A673 (cell line): ENCODE results near the gene IDI1. TPM values are rescaled to one million over a fixed set of nuclear protein-coding genes. Genes with fewer than 3 reads are reported as not detected.
"Not testable (repeated sequence)": the region's sequence is repeated elsewhere in the genome, so short reads cannot be mapped to it uniquely, and the experiment has no call there.

Experiments
- BruUV-seq: library from RNA; stranded (reverse); fragments of 400-500 nt; replicated peaks from 2 replicates; lab custom pipeline; 2021; lab: Mats Ljungman, UMichigan
- CTCF ChIA-PET: fragments of 300-600 bp; sonication (Branson Sonifier 250); formaldehyde crosslinking; loops from one replicate; lab custom pipeline; 2022; ENCODE audit warnings: antibody characterized with exemption; lab: Charles Lee
- POLR2A ChIA-PET: fragments of 300-600 bp; sonication (Branson Sonifier 250); formaldehyde crosslinking; loops from one replicate; lab custom pipeline; 2022; ENCODE audit warnings: antibody characterized with exemption; ENCODE audit not compliant: low non-redundant PET; lab: Charles Lee
- DNase-seq: peaks from one replicate; pipeline ENCODE4 v3.0.0-alpha.2; 2015; ENCODE audit warnings: low spot score
- H3K27ac ChIP-seq: fragments of 200-600 bp; sonication (generic); 2 replicates; pipeline ENCODE4 v1.5.1; 2016; ENCODE audit warnings: mixed run types, low read depth, mild to moderate bottlenecking, mixed read lengths, antibody characterized with exemption, low read length; ENCODE audit not compliant: poor library complexity, severe bottlenecking
- H3K27me3 ChIP-seq: fragments of 200-600 bp; sonication (generic); replicated peaks from 2 replicates; pipeline ENCODE4 v1.6.1; 2017; ENCODE audit warnings: mixed run types, low read depth, mild to moderate bottlenecking, mixed read lengths, antibody characterized with exemption, low read length; ENCODE audit not compliant: insufficient read depth, poor library complexity
- H3K36me3 ChIP-seq: fragments of 200-600 bp; sonication (generic); 2 replicates; pipeline ENCODE4 v1.6.1; 2016; ENCODE audit warnings: mixed run types, mild to moderate bottlenecking, mixed read lengths, antibody characterized with exemption, low read length; ENCODE audit not compliant: insufficient read depth, poor library complexity, severe bottlenecking
- H3K4me1 ChIP-seq: fragments of 200-600 bp; sonication (generic); 2 replicates; pipeline ENCODE4 v1.6.1; 2017; ENCODE audit warnings: mixed run types, mild to moderate bottlenecking, mixed read lengths, antibody characterized with exemption, low read length; ENCODE audit not compliant: insufficient read depth, poor library complexity, severe bottlenecking
- H3K4me3 ChIP-seq: fragments of 200-600 bp; sonication (generic); 2 replicates; pipeline ENCODE4 v1.5.1; 2016; ENCODE audit warnings: low read depth, mixed run types, mild to moderate bottlenecking, mixed read lengths, low read length; ENCODE audit not compliant: poor library complexity, severe bottlenecking
- H3K9me3 ChIP-seq: fragments of 200-600 bp; sonication (generic); 2 replicates; pipeline ENCODE4 v1.6.1; 2016; ENCODE audit warnings: mixed run types, low read depth, mild to moderate bottlenecking, mixed read lengths, antibody characterized with exemption, low read length; ENCODE audit not compliant: poor library complexity, severe bottlenecking
- EZH2 ChIP-seq: fragments of 200-600 bp; sonication (generic); IDR thresholded peaks from 2 replicates; pipeline ENCODE4 v1.6.1; 2017; ENCODE audit warnings: borderline replicate concordance, low read depth, mild to moderate bottlenecking, mixed read lengths, antibody characterized with exemption, low read length; ENCODE audit not compliant: poor library complexity, severe bottlenecking
- intact Hi-C: fragments of 100-400 bp; cut with micrococcal nuclease; formaldehyde crosslinking; loops from one replicate; pipeline ENCODE4 v1.10.0; 2022; ENCODE audit not compliant: unreplicated experiment
- total RNA-seq: library from RNA; stranded (reverse); gene quantifications from 2 replicates; pipeline ENCODE4 v1.2.3, GENCODE V29; 2021
- TF ChIP-seq, protein P1 (sequence below): fragments of 300-800, 200-600 bp; sonication (generic); conservative IDR thresholded peaks from 2 replicates; pipeline ENCODE4 v1.5.1; 2017; ENCODE audit warnings: low read depth, mild to moderate bottlenecking, antibody characterized with exemption, low read length, moderate library complexity, mixed read lengths

The IDI1 gene
- total RNA-seq, 1 experiment from 2014 or later = 111 TPM

- H3K9me3 ChIP-seq = no peaks in the 10 kb centered on the region
- intact Hi-C loops = no loop called here
- H3K27ac ChIP-seq = no peak overlapping the region
- ChIA-PET POLR2A (no interaction called here), CTCF (no interaction called here)
- no peaks in the 10 kb centered on the region for H3K4me1 ChIP-seq
- no peak overlapping the region for H3K4me3 ChIP-seq
- no peak for TF ChIP-seq EZH2
- TF ChIP-seq, protein P1, sequence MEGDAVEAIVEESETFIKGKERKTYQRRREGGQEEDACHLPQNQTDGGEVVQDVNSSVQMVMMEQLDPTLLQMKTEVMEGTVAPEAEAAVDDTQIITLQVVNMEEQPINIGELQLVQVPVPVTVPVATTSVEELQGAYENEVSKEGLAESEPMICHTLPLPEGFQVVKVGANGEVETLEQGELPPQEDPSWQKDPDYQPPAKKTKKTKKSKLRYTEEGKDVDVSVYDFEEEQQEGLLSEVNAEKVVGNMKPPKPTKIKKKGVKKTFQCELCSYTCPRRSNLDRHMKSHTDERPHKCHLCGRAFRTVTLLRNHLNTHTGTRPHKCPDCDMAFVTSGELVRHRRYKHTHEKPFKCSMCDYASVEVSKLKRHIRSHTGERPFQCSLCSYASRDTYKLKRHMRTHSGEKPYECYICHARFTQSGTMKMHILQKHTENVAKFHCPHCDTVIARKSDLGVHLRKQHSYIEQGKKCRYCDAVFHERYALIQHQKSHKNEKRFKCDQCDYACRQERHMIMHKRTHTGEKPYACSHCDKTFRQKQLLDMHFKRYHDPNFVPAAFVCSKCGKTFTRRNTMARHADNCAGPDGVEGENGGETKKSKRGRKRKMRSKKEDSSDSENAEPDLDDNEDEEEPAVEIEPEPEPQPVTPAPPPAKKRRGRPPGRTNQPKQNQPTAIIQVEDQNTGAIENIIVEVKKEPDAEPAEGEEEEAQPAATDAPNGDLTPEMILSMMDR = no peak
- H3K27me3 ChIP-seq = no peaks in the 10 kb centered on the region
- DNase-seq = no peak
- BruUV-seq = no TSS peak
- no peaks in the 10 kb centered on the region for H3K36me3 ChIP-seq
Observed at GRCh38 chr10:1070919-1071318, 22.0 kb upstream of the IDI1 start.

GRCh38 chr10:1068380-1069361, 19.8 kb upstream of the IDI1 start:
- POLR2A ChIA-PET = no interaction called here

DNA sequence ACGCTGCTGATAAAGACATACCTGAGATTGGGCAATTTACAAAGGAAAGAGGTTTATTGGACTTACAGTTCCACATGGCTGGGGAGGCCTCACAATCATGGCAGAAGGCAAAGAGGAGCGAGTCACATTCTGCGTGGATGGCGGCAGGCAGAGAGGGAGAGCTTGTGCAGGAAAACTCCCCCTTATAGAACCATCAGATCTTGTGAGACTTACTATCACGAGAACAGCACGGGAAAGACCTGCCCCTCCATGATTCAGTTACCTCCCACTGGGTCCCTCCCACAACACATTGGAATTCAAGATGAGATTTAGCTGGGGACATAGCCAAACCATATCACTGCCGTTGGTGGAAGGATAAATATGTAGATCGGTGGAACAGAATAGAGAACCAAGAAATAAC, 17.8 kb upstream of the IDI1 start:
- H3K4me1 ChIP-seq, H3K4me3 ChIP-seq, H3K27me3 ChIP-seq, POLR2A ChIA-PET, intact Hi-C loops, H3K27ac ChIP-seq, H3K9me3 ChIP-seq, CTCF ChIA-PET, DNase-seq, H3K36me3 ChIP-seq, BruUV-seq: not testable (repeated sequence)

More at GRCh38 chr10:1068380-1069361, 19.8 kb upstream of the IDI1 start:
- no peak for DNase-seq
- Histone ChIP-seq H3K9me3 (no peaks in the 10 kb centered on the region), H3K27ac (no peak overlapping the region), H3K4me1 (no peaks in the 10 kb centered on the region), H3K27me3 (no peaks in the 10 kb centered on the region), H3K4me3 (no peak overlapping the region), H3K36me3 (no peaks in the 10 kb centered on the region)
- CTCF ChIA-PET = no interaction called here
- no TSS peak for BruUV-seq
- TF ChIP-seq, protein P1 = no peak
- TF ChIP-seq EZH2 = no peak
- intact Hi-C loops = no loop called here

DNA sequence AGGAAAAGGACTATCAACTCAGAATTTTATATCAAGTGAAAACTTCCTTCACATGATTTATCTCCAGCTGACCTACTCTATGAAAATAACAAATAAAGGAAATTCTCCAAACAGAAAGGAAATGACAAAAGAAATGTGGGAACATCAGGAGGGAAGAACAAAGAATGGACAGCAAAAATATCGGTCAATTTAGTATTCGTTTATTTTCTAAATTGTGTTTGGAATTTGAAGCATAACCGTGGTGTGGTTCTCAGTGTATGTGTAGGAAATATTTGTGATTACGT, 16.0 kb upstream of the IDI1 start:
- ChIA-PET POLR2A (no interaction called here), CTCF (no interaction called here)
- TF ChIP-seq, protein P1 = no peak
- no peak for TF ChIP-seq EZH2
- H3K36me3 ChIP-seq = no peaks in the 10 kb centered on the region
- no peak overlapping the region for H3K27ac ChIP-seq
- H3K4me3 ChIP-seq = no peak overlapping the region
- H3K27me3 ChIP-seq = no peaks in the 10 kb centered on the region
- H3K4me1 ChIP-seq = peaks cover 8% of the 10 kb centered on the region
- DNase-seq = no peak
- BruUV-seq = no TSS peak
- intact Hi-C loops = no loop called here
- H3K9me3 ChIP-seq = no peaks in the 10 kb centered on the region
